Stimulated activated CD8-positive, alpha-beta memory T cell treated with anti-CD3 and anti-CD28 coated beads, Interleukin-4, amount 100 ng/mL, for 4 hours (primary cell): ENCODE results near the gene VCPKMT.

Experiments used
- DNase-seq, 2 donors: peaks; one replicate each; pipeline ENCODE4 v3.0.0-alpha.2; 2020; ENCODE audit warnings: low read depth in 2 of 2, low spot score in 1 of 2

The VCPKMT gene

DNA sequence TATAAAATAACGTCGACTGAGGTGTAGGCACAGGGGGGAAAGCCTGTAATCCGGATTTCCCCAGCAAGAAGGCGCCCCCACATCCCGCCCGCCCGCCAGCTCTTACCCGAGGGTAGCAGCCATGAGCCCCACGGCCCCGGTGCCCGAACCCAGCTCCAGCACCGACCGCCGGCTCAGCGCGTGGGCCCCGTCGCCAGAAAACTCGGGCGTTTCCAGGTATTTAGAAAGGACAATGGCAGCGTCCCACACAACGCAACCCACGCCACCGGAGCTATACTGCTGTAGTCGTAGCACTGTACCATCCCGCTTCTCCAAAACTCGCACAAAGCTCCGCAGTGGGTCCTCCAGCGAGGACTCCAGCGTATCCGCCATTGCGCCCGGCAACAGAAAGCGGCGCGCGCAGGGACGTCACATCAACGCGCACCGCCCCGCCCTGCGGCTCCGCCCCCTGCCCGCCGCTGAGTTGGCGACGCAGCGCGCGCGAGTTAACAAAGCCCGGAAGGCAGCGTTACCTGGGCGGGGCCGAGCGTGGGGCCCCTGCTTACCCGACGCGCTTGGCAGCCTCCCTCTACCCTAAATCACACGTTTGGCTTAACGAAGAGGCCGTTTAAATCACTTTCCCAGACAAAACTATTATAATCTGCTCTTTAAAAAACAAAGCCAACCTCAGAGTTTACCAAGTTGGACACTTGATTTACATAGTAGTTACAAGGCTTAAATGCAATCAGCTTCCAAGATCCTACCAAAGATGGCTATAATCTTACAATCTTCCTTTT is at the start of gene VCPKMT:
Gene VCPKMT (minus strand): TSS at position 392 of the 776 bp plus-strand sequence. CDS start 20 bp downstream, at position 372.
- peak; percentile 88 to 91 for DNase-seq

DNA sequence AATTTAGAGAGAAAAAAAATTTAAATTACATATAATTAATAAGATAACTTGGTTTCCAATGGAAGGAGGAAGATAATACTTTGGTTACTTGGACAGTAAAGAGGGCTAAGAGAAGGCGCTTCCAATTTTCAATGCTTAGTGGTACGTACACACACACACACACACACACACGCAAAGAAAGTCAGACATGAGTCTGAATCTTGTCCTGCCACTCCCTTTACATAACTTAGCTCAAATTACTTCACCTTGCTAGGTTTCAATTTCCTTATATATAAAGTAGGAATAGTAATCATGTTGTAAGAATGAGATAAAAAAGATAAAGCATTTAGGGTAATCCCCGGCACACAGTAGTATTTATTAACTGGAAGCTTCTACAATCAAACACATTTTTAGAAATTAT is 39.7 kb upstream of the VCPKMT start:
- no peak for DNase-seq

- no peak for DNase-seq
Observed at GRCh38 chr14:50148799-50149198, 32.4 kb upstream of the VCPKMT start.

GRCh38 chr14:50139192-50139591 is 22.8 kb upstream of the VCPKMT start:
- DNase-seq: no peak

DNA sequence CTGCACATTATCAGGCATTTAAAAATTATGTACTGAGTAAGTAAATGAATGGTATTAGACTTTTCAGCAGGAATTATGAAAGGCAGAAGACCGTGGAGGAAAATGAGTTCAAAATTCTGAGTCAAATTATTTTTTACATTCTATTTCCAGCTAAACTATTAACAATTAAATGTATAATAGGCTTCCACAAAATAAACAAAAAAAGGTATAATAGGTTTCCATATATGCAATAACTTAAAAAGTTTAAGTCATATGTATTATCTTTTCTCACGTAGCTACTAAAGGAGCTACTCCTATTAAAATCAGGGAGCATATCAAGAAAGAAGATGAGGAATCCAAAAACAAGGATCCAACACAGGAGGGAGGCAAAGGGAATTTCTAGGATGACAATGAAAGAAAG is 11.4 kb upstream of the VCPKMT start:
- no peak for DNase-seq

GRCh38 chr14:50123062-50123461 is 6.7 kb upstream of the VCPKMT start:
- no peak for DNase-seq

GRCh38 chr14:50122291-50122690 is 5.9 kb upstream of the VCPKMT start:
- DNase-seq: no peak

- DNase-seq: no peak
Observed at GRCh38 chr14:50121486-50121885, 5.1 kb upstream of the VCPKMT start.

DNA sequence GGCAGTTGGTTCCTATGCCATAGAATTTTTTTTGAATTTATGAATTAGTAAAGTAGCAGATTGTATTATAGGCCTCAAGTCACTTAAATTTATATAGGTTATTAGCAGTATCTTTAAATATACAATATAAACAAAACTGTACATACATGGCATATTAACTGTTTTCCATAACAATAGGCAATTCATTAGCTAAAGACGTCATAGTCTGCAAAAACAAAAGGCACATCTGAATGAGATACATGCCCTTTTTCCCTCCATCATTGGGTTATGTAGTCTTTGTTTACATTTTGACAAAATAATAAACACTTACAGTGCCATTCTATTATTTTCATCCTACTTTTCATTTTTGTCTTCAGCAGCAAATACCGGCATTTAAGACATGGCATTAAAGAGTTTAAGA is 1.1 kb upstream of the VCPKMT start:
- DNase-seq: no peak

GRCh38 chr14:50116966-50117365 is 594 bp upstream of the VCPKMT start:
- DNase-seq: no peak

DNA sequence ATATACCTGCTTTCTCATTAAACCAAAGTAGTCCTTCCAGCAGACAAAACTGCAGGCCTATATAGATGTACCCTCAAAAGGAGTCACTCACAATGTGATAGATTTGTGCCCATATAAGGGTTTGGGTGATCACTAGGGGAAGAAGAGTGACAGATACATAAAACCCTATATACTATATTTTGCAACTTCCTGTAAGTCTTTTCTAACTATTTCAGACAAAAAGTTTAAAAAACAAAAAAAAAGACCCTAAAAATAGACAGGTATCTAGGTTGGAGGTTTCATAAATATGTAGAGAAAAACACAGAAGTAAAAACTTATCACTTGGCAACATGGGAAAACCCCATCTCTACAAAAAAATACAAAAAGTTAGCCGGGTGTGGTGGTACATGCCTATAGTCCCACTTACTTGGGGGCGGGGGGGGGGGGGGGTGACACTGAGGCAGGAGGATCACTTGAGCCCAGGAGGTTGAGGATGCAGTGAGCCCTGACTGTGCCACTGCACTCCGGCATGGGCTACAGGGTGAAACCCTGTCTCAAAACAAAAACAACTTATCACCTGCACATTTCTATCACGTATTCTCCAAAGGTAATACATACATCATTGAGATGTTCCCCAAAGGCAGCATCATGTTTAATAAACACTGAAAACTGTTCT is 2.9 kb downstream of the VCPKMT start:
- DNase-seq: no peak

- no peak for DNase-seq
Observed at GRCh38 chr14:50110323-50111037, 5.9 kb downstream of the VCPKMT start.

DNA sequence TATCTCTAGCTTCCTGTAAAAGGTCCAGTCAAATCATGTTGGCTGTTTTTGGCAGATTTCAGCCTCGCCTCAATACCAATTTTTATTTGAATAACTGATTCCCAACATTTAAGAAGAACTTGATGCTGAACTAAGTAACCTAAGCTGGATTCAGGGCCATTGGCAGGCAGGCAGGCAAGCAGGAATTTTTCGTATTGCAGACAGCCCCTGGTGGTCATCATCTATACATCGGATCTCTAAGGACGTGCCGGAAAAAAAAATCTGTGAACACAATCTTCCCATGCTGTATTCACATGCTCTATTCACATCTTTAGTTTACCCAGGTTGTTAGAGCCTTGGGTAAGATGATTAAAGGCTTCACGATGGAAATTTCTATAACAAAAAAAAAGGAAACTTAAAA is 7.0 kb downstream of the VCPKMT start:
- no peak for DNase-seq

DNA sequence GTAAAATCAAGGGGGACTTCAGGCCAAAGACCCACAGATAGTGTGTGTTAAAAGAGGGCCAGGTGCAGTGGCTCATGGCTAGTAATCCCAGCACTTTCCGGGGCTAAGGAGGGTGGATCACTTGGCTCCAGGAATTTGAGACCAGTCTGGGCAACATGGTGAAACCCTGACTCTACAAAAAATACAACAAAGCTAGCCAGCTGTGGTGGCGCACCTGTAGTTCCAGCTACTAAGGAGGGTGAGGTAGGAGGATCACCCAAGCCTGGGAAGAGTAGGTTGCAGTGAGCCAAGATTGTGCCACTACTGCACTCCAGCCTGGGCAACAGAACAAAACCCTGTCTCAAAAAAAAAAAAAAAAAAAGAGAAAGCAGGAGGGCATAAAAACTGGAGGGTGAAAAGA is 8.5 kb downstream of the VCPKMT start:
- DNase-seq: no peak

GRCh38 chr14:50106178-50106577 is 10.2 kb downstream of the VCPKMT start:
- DNase-seq: no peak

DNA sequence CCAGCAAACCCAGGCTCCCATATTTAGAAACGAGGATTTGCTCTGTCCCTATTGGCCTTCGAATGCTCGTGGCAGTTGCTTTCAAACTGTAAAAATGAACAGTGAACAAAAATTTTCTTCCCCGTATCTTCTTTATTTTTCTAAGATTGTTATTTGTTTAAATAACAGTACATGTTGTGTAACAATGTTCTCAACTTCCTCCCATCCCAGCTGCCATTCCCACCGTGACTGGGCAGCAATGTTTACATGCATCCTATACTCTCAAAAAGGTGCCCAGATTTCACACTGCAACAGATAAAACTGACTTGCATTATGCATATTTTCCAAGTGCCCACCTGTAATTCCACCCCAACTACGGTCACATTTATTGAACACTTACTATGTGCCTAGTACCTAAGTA is 12.8 kb downstream of the VCPKMT start:
- DNase-seq: no peak

DNA sequence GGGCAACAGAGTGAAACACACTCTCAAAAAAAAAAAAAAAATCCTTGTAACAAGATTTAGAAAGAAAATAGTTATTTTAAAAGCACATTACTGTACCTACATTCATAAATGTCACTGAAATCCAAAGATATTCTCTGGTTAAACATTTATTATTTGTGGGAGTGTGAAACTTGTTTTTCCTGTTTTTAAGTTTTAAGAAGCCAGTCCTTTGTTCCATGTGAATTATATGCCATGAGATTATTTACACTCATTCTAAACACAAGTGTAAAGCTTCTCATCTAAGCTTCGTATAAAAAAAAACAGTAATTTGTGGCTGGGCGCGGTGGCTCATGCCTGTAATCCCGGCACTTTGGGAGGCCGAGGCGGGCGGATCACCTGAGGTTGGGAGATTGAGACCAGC is 15.0 kb downstream of the VCPKMT start:
- DNase-seq: no peak

GRCh38 chr14:50100805-50101204 is 15.6 kb downstream of the VCPKMT start:
- no peak for DNase-seq

DNA sequence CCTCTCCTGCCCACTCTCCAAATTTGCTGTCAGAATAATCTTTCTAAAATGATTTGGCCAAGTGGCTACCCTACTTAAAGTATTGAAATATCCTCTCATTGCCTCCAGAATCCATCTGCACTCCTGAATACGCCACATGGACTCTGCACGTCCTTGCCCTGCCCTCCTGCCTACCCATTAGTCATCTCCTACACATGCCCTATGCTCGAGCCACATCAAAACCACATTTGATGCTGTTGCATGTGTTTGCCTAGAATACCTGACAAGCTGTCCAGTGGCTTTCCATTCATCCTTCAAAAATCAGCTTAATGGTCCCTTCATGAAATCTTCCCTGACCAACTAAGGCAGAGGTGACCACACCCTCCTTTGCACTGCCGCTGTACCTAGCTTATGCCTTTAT is 17.0 kb downstream of the VCPKMT start:
- no peak for DNase-seq

DNA sequence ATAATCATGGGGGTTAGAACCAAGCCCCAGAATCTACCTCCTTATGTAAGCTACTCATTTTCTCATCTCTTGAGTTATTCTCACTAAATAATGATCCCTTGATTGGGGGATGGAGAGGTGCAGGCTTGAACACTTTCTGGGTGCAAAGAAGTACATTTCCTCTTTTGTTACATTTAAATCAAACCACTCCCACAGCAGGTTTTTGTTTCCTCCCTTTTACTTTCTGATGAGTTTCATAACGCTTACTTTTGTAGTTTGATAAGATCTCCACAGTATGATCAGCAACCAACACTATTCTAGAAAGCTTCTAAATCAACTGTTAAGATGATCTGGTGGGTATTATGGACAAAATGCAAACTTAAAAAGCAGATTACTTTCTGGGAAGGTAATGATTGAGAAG is 20.5 kb downstream of the VCPKMT start:
- DNase-seq: no peak

- no peak for DNase-seq
Observed at GRCh38 chr14:50094056-50094755, 22.2 kb downstream of the VCPKMT start.

- DNase-seq: no peak
Observed at GRCh38 chr14:50093496-50093895, 22.9 kb downstream of the VCPKMT start.
